ENCODE measurements around the gene RYR3.

Gene RYR3

GRCh38 chr15:33320017-33320416, 9.2 kb downstream of the RYR3 start:
- Histone ChIP-seq H3K27me3 (ENCODE audit: low read depth, low read length) (peaks cover 52% of the 10 kb centered on the region), H2AFZ (ENCODE audit: low read depth, low read length) (no peak overlapping the region)

GRCh38 chr15:33322091-33322490, 11.3 kb downstream of the RYR3 start:
- H2AFZ ChIP-seq (ENCODE audit: low read depth, low read length) = no peak overlapping the region
- peaks cover 60% of the 10 kb centered on the region for H3K27me3 ChIP-seq (ENCODE audit: low read depth, low read length)
- H3K79me2 ChIP-seq (ENCODE audit: low read length) = no peaks in the 10 kb centered on the region
- no peak overlapping the region for H3K4me2 ChIP-seq (ENCODE audit: low read length)
- H4K20me1 ChIP-seq (ENCODE audit: insufficient read depth, low read length) = no peaks in the 10 kb centered on the region
- TF ChIP-seq CTCF (IDR thresholded peaks at IDR 0.05; ENCODE audit: low read depth, low read length) = no peak
- TF ChIP-seq EZH2phosphoT487 (IDR thresholded peaks at IDR 0.05; ENCODE audit: low read depth) = no peak
- H3K4me1 ChIP-seq (ENCODE audit: low read length) = no peaks in the 10 kb centered on the region
- H3K27ac ChIP-seq (ENCODE audit: low read length) = no peak overlapping the region
- no peaks in the 10 kb centered on the region for H3K9me3 ChIP-seq (ENCODE audit: insufficient read depth, low read length)
- no peak overlapping the region for H3K4me3 ChIP-seq (ENCODE audit: low read length)
- no peak overlapping the region for H3K9ac ChIP-seq (ENCODE audit: low read length)
- H3K36me3 ChIP-seq (replicated peaks; ENCODE audit: low read depth, low read length) = no peaks in the 10 kb centered on the region

More at GRCh38 chr15:33320017-33320416, 9.2 kb downstream of the RYR3 start:
- Histone ChIP-seq H3K36me3 (replicated peaks; ENCODE audit: low read depth, low read length) (no peaks in the 10 kb centered on the region), H3K79me2 (ENCODE audit: low read length) (no peaks in the 10 kb centered on the region), H4K20me1 (ENCODE audit: insufficient read depth, low read length) (no peaks in the 10 kb centered on the region), H3K9me3 (ENCODE audit: insufficient read depth, low read length) (no peaks in the 10 kb centered on the region), H3K4me2 (ENCODE audit: low read length) (no peak overlapping the region), H3K4me1 (ENCODE audit: low read length) (no peaks in the 10 kb centered on the region), H3K9ac (ENCODE audit: low read length) (no peak overlapping the region), H3K27ac (ENCODE audit: low read length) (no peak overlapping the region), H3K4me3 (ENCODE audit: low read length) (no peak overlapping the region)
- TF ChIP-seq CTCF (IDR thresholded peaks at IDR 0.05; ENCODE audit: low read depth, low read length) = no peak
- TF ChIP-seq EZH2phosphoT487 (IDR thresholded peaks at IDR 0.05; ENCODE audit: low read depth) = no peak

GRCh38 chr15:33324609-33325008, 13.8 kb downstream of the RYR3 start:
- Histone ChIP-seq H3K9ac (ENCODE audit: low read length) (no peak overlapping the region), H3K27ac (ENCODE audit: low read length) (no peak overlapping the region), H4K20me1 (ENCODE audit: insufficient read depth, low read length) (no peaks in the 10 kb centered on the region), H3K36me3 (replicated peaks; ENCODE audit: low read depth, low read length) (no peaks in the 10 kb centered on the region), H3K4me2 (ENCODE audit: low read length) (no peak overlapping the region), H3K4me3 (ENCODE audit: low read length) (no peak overlapping the region), H3K9me3 (ENCODE audit: insufficient read depth, low read length) (no peaks in the 10 kb centered on the region), H3K79me2 (ENCODE audit: low read length) (no peaks in the 10 kb centered on the region), H3K27me3 (ENCODE audit: low read depth, low read length) (peaks cover 71% of the 10 kb centered on the region), H3K4me1 (ENCODE audit: low read length) (no peaks in the 10 kb centered on the region), H2AFZ (ENCODE audit: low read depth, low read length) (no peak overlapping the region)
- TF ChIP-seq CTCF (IDR thresholded peaks at IDR 0.05; ENCODE audit: low read depth, low read length) (no peak), EZH2phosphoT487 (IDR thresholded peaks at IDR 0.05; ENCODE audit: low read depth) (no peak)

- Histone ChIP-seq H3K4me3 (ENCODE audit: low read length) (no peak overlapping the region), H3K4me2 (ENCODE audit: low read length) (no peak overlapping the region), H2AFZ (ENCODE audit: low read depth, low read length) (no peak overlapping the region), H3K27ac (ENCODE audit: low read length) (no peak overlapping the region), H3K9me3 (ENCODE audit: insufficient read depth, low read length) (no peaks in the 10 kb centered on the region), H3K9ac (ENCODE audit: low read length) (no peak overlapping the region), H3K36me3 (replicated peaks; ENCODE audit: low read depth, low read length) (no peaks in the 10 kb centered on the region), H3K27me3 (ENCODE audit: low read depth, low read length) (peaks cover 64% of the 10 kb centered on the region), H3K79me2 (ENCODE audit: low read length) (no peaks in the 10 kb centered on the region), H4K20me1 (ENCODE audit: insufficient read depth, low read length) (no peaks in the 10 kb centered on the region), H3K4me1 (ENCODE audit: low read length) (no peaks in the 10 kb centered on the region)
- TF ChIP-seq CTCF (IDR thresholded peaks at IDR 0.05; ENCODE audit: low read depth, low read length) = no peak
- TF ChIP-seq EZH2phosphoT487 (IDR thresholded peaks at IDR 0.05; ENCODE audit: low read depth) = no peak
Observed at GRCh38 chr15:33326908-33327307, 16.1 kb downstream of the RYR3 start.

Data from OCI-LY3 (cell line).